ENCODE data around the gene FBXO39. TPM values are rescaled to one million over a fixed set of nuclear protein-coding genes. Genes with fewer than 3 reads are reported as not detected.
A peak's percentile ranks its signal among the peaks of the same experiment; 100 is the strongest.
"Not testable (repeated sequence)": the region's sequence is repeated elsewhere in the genome, so short reads cannot be mapped to it uniquely, and the experiment has no call there.

FBXO39 gene
- total and polyA plus RNA-seq, 9 of the 15 experiments (the other 6 are each of a cell fraction or from before 2014, with no cell fraction given): not detected

- TF ChIP-seq COPS2 (conservative IDR thresholded peaks at IDR 0.05): no peak
Measured at GRCh38 chr17:6772016-6772415, 4.0 kb upstream of the FBXO39 start (continued).

GRCh38 chr17:6774906-6775305 lies 1.1 kb upstream of the FBXO39 start:
- peak; percentile 76 for TF ChIP-seq ZNF146 (CRISPR knock-in tag; IDR thresholded peaks at IDR 0.05; ENCODE audit: unreplicated experiment)
- H3K4me3 ChIP-seq; H4K20me1 ChIP-seq (replicated peaks; ENCODE audit: control insufficient read depth, insufficient read depth, low read length); ATAC-seq; H3K79me2 ChIP-seq (ENCODE audit: control insufficient read depth, insufficient read depth, low read length); intact Hi-C loops (cut with micrococcal nuclease); FAIRE-seq; H3K9me3 ChIP-seq (replicated peaks; ENCODE audit: control insufficient read depth, insufficient read depth, low read depth, low read length); H3K4me2 ChIP-seq (ENCODE audit: insufficient read depth, low read length); H3K36me3 ChIP-seq (ENCODE audit: control insufficient read depth, insufficient read depth, low read length); BruUV-seq (replicated peaks); H2AFZ ChIP-seq (ENCODE audit: low read depth, low read length); DNase-seq (ENCODE audit: extremely low read depth in 1 of 4, low spot score in 3 of 4); H3K4me1 ChIP-seq (replicated peaks in 1 of 2; ENCODE audit: control insufficient read depth in 2 of 2, insufficient read depth in 2 of 2, low read length in 2 of 2); POLR2A ChIA-PET; in situ Hi-C loops (cut with MboI); H3K9ac ChIP-seq (ENCODE audit: insufficient read depth in 1 of 2, low read depth in 2 of 2, low read length in 2 of 2); CTCF ChIA-PET (ENCODE audit: low intra/inter-chr PET ratio); H3K27ac ChIP-seq (ENCODE audit: extremely low read depth, low read depth, low read length); H3K9me1 ChIP-seq (ENCODE audit: control insufficient read depth, insufficient read depth, low read length): not testable (repeated sequence)
- H3K27me3 ChIP-seq (ENCODE audit: control insufficient read depth in 2 of 2, insufficient read depth in 2 of 2, low read length in 2 of 2): peaks cover 8 to 29% of the 10 kb centered on the region in 2 experiments; a peak in 4 of 5 replicates
- 3% methylated on average over 5 of the region's 8 CpGs for WGBS (ENCODE audit: insufficient coverage, low coverage, missing lambda C conversion rate)

- no peaks in the 10 kb centered on the region for H3K9me1 ChIP-seq (ENCODE audit: control insufficient read depth, insufficient read depth, low read length)
- POLR2A ChIA-PET: no interaction called here
- DNase-seq (ENCODE audit: extremely low read depth in 1 of 4, low spot score in 3 of 4) (no peak), ATAC-seq (no peak), FAIRE-seq (no peak)
- no peaks in the 10 kb centered on the region for H3K79me2 ChIP-seq (ENCODE audit: control insufficient read depth, insufficient read depth, low read length)
- in situ Hi-C loops (cut with MboI) (no loop called here), intact Hi-C loops (cut with micrococcal nuclease) (no loop called here)
- no peak overlapping the region for H3K4me3 ChIP-seq
- no peak overlapping the region for H2AFZ ChIP-seq (ENCODE audit: low read depth, low read length)
- H3K27me3 ChIP-seq (ENCODE audit: control insufficient read depth in 2 of 2, insufficient read depth in 2 of 2, low read length in 2 of 2): peaks cover 12 to 44% of the 10 kb centered on the region in 2 experiments; a peak in 4 of 5 replicates
- no peak overlapping the region for H3K4me2 ChIP-seq (ENCODE audit: insufficient read depth, low read length)
- no peak for TF ChIP-seq MXD1 (CRISPR knock-in tag; IDR thresholded peaks at IDR 0.05; ENCODE audit: borderline replicate concordance, poor library complexity, severe bottlenecking)
- 4% methylated on average over 2 of the region's 2 CpGs for WGBS (ENCODE audit: insufficient coverage, low coverage, missing lambda C conversion rate)
- BruUV-seq (replicated peaks): no TSS peak
- peaks cover 0 to 6% of the 10 kb centered on the region in 2 experiments; a peak in 1 of 5 replicates for H3K4me1 ChIP-seq (replicated peaks in 1 of 2; ENCODE audit: control insufficient read depth in 2 of 2, insufficient read depth in 2 of 2, low read length in 2 of 2)
- no peak overlapping the region for H3K27ac ChIP-seq (ENCODE audit: extremely low read depth, low read depth, low read length)
- no peaks in the 10 kb centered on the region for H3K36me3 ChIP-seq (ENCODE audit: control insufficient read depth, insufficient read depth, low read length)
- no peaks in the 10 kb centered on the region for H4K20me1 ChIP-seq (replicated peaks; ENCODE audit: control insufficient read depth, insufficient read depth, low read length)
- CTCF ChIA-PET (ENCODE audit: low intra/inter-chr PET ratio): no interaction called here
- H3K9me3 ChIP-seq (replicated peaks; ENCODE audit: control insufficient read depth, insufficient read depth, low read depth, low read length): no peaks in the 10 kb centered on the region
- no peak overlapping the region for H3K9ac ChIP-seq (ENCODE audit: insufficient read depth in 1 of 2, low read depth in 2 of 2, low read length in 2 of 2)
Measured at GRCh38 chr17:6779411-6779810, 3.4 kb downstream of the FBXO39 start.
